ENCODE measurements around the gene SLC45A2. TPM values are rescaled to one million over a fixed set of nuclear protein-coding genes. Genes with fewer than 3 reads are reported as not detected.
A peak's percentile ranks its signal among the peaks of the same experiment; 100 is the strongest.

SLC45A2 gene
- total RNA-seq, 1 experiment from 2014 or later: not detected

GRCh38 chr5:33973271-33973670 lies 11.2 kb downstream of the SLC45A2 start:
- ATAC-seq: no peak
- H3K36me3 ChIP-seq (ENCODE audit: control insufficient read depth, insufficient read depth, low read length): no peaks in the 10 kb centered on the region

GRCh38 chr5:33969572-33970452 lies 14.7 kb downstream of the SLC45A2 start:
- Histone ChIP-seq H3K36me3 (ENCODE audit: control insufficient read depth, insufficient read depth, low read length) (no peaks in the 10 kb centered on the region), H3K27me3 (ENCODE audit: control insufficient read depth, insufficient read depth, low read length) (peaks cover 7% of the 10 kb centered on the region), H3K27ac (ENCODE audit: low read length) (no peak overlapping the region), H3K9me3 (ENCODE audit: control insufficient read depth, insufficient read depth, low read depth, low read length) (no peaks in the 10 kb centered on the region), H3K4me1 (ENCODE audit: control insufficient read depth, insufficient read depth, low read length) (no peaks in the 10 kb centered on the region), H3K4me3 (ENCODE audit: low read depth in 2 of 2, low read length in 2 of 2) (no peak overlapping the region)
- POLR2A ChIA-PET: no interaction called here
- intact Hi-C loops (cut with micrococcal nuclease; ENCODE audit: unreplicated experiment): no loop called here
- TF ChIP-seq POLR2AphosphoS5 (IDR thresholded peaks at IDR 0.05; ENCODE audit: low read depth, low read length): no peak
- no peak for TF ChIP-seq SIN3A (IDR thresholded peaks at IDR 0.05; ENCODE audit: borderline replicate concordance, insufficient read depth, low read depth, low read length)
- no peak for TF ChIP-seq REST (IDR thresholded peaks at IDR 0.05; ENCODE audit: insufficient read depth in 1 of 2, low read depth in 2 of 2, low read length in 1 of 2)
- peak; percentile 79 for TF ChIP-seq CTCF (IDR thresholded peaks at IDR 0.05)
- no TSS peak for BruUV-seq (replicated peaks)
- in situ Hi-C loops (cut with HindIII; ENCODE audit: low pct_unique_long_range_greater_than_20kb, low sequenced_read_pairs): no loop called here
- CTCF ChIA-PET: no interaction called here
- ATAC-seq: peak; percentile 82; the same call in 1 of the 2 replicates
- DNase-seq (ENCODE audit: low read depth, low spot score): peak; percentile 18

More at GRCh38 chr5:33973271-33973670, 11.2 kb downstream of the SLC45A2 start:
- ChIA-PET POLR2A (no interaction called here), CTCF (no interaction called here)
- Histone ChIP-seq H3K4me3 (ENCODE audit: low read depth in 2 of 2, low read length in 2 of 2) (no peak overlapping the region), H3K4me1 (ENCODE audit: control insufficient read depth, insufficient read depth, low read length) (no peaks in the 10 kb centered on the region), H3K27ac (ENCODE audit: low read length) (no peak overlapping the region), H3K27me3 (ENCODE audit: control insufficient read depth, insufficient read depth, low read length) (peaks cover 7% of the 10 kb centered on the region), H3K9me3 (ENCODE audit: control insufficient read depth, insufficient read depth, low read depth, low read length) (no peaks in the 10 kb centered on the region)
- intact Hi-C loops (cut with micrococcal nuclease; ENCODE audit: unreplicated experiment) (no loop called here), in situ Hi-C loops (cut with HindIII; ENCODE audit: low pct_unique_long_range_greater_than_20kb, low sequenced_read_pairs) (no loop called here)
- TF ChIP-seq CTCF (IDR thresholded peaks at IDR 0.05) (no peak), TCF7L2 (IDR thresholded peaks at IDR 0.05; ENCODE audit: low read depth, low read length) (no peak), POLR2AphosphoS5 (IDR thresholded peaks at IDR 0.05; ENCODE audit: low read depth, low read length) (no peak), SIN3A (IDR thresholded peaks at IDR 0.05; ENCODE audit: borderline replicate concordance, insufficient read depth, low read depth, low read length) (no peak), REST (IDR thresholded peaks at IDR 0.05; ENCODE audit: insufficient read depth in 1 of 2, low read depth in 2 of 2, low read length in 1 of 2) (no peak)
- DNase-seq (ENCODE audit: low read depth, low spot score): no peak
- no TSS peak for BruUV-seq (replicated peaks)

Measured in Panc1 (cell line).